ENCODE results near the gene NCOA5. TPM values are rescaled to one million over a fixed set of nuclear protein-coding genes. Genes with fewer than 3 reads are reported as not detected.

Gene NCOA5
- total and polyA plus RNA-seq, 10 of the 15 experiments (the other 5 are each of a cell fraction or from before 2014, with no cell fraction given) = 7.7 to 38.1 (median 30.1) TPM

DNA sequence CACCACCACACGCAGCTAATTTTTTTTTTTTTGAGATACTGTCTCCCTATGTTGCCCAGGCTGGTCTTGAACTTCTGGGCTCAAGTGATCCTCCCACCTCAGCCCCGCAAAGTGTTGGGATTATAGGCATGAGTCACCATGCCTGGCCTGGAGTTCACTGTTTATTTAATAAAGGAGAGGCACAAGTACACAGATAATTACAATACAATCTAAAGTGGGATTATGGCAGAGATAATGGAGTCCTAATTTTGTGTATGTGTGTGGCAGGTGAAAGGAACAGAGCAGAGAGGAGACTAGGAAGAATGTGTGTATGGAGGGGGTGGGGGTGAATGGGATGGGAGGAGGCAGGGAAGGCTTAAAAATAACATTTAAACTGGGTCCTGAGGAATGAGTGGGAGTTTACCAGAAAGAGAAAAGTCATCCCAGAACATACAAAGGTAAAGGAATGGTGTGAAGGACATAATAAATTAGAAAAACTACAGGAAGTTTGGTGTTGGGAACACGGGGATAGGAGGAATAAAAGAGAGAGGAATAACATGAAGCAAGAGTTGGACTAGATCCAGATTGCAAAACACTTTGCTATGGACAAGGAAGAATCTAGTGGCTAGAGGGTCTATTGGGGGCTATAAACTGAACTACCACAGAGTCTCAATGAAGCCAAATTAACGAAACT is 4.4 kb downstream of the NCOA5 start:
- peaks cover 1% of the 10 kb centered on the region; the same call in 1 of the 2 replicates for H3K4me1 ChIP-seq (ENCODE audit: control insufficient read depth, insufficient read depth, low read length)
- H4K20me1 ChIP-seq (ENCODE audit: control insufficient read depth, insufficient read depth) = peaks cover 3% of the 10 kb centered on the region
- no peak for TF ChIP-seq MTA3 (IDR thresholded peaks at IDR 0.05; ENCODE audit: borderline replicate concordance, low read length)
- TF ChIP-seq, protein P1, sequence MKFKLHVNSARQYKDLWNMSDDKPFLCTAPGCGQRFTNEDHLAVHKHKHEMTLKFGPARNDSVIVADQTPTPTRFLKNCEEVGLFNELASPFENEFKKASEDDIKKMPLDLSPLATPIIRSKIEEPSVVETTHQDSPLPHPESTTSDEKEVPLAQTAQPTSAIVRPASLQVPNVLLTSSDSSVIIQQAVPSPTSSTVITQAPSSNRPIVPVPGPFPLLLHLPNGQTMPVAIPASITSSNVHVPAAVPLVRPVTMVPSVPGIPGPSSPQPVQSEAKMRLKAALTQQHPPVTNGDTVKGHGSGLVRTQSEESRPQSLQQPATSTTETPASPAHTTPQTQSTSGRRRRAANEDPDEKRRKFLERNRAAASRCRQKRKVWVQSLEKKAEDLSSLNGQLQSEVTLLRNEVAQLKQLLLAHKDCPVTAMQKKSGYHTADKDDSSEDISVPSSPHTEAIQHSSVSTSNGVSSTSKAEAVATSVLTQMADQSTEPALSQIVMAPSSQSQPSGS (IDR thresholded peaks at IDR 0.05; ENCODE audit: low read length) = no peak
- TF ChIP-seq MEF2A (IDR thresholded peaks at IDR 0.05; ENCODE audit: insufficient read depth, low read depth, low read length) = no peak
- TF ChIP-seq CBX3 (IDR thresholded peaks at IDR 0.05; ENCODE audit: borderline replicate concordance, low read depth) = no peak
- TF ChIP-seq FOS (IDR thresholded peaks at IDR 0.05; ENCODE audit: borderline replicate concordance, extremely low read depth, insufficient read length) = no peak
- TF ChIP-seq, protein P2, sequence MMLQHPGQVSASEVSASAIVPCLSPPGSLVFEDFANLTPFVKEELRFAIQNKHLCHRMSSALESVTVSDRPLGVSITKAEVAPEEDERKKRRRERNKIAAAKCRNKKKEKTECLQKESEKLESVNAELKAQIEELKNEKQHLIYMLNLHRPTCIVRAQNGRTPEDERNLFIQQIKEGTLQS (IDR thresholded peaks at IDR 0.05; ENCODE audit: borderline replicate concordance, extremely low read depth, low read depth, low read length) = no peak
- TF ChIP-seq, protein P3, sequence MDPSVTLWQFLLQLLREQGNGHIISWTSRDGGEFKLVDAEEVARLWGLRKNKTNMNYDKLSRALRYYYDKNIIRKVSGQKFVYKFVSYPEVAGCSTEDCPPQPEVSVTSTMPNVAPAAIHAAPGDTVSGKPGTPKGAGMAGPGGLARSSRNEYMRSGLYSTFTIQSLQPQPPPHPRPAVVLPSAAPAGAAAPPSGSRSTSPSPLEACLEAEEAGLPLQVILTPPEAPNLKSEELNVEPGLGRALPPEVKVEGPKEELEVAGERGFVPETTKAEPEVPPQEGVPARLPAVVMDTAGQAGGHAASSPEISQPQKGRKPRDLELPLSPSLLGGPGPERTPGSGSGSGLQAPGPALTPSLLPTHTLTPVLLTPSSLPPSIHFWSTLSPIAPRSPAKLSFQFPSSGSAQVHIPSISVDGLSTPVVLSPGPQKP (IDR thresholded peaks at IDR 0.05; ENCODE audit: low read depth, low read length) = no peak
- no peak for TF ChIP-seq TCF3 (IDR thresholded peaks at IDR 0.05; ENCODE audit: borderline replicate concordance, insufficient read depth, low read depth, low read length)
- TF ChIP-seq TCF7 (IDR thresholded peaks at IDR 0.05; ENCODE audit: borderline replicate concordance) = no peak
- no peak for TF ChIP-seq SIN3A (IDR thresholded peaks at IDR 0.05; ENCODE audit: low read depth, low read length)
- no peak for TF ChIP-seq CREB1 (IDR thresholded peaks at IDR 0.05; ENCODE audit: low read depth)
- no peak for ATAC-seq
- H2AFZ ChIP-seq (ENCODE audit: control insufficient read depth, low read depth, low read length) = no peak overlapping the region
- POLR2A ChIA-PET = no interaction called here
- no peak for DNase-seq (ENCODE audit: low read depth, low spot score)
- no peaks in the 10 kb centered on the region for H3K9me3 ChIP-seq (replicated peaks; ENCODE audit: control insufficient read depth, insufficient read depth, low read length)
- H3K27ac ChIP-seq (ENCODE audit: control insufficient read depth, insufficient read depth) = no peak overlapping the region
- CTCF ChIA-PET = interaction anchor here (0.6 to 1.7 kb wide), 18 partner anchors 9 to 873 kb away, joined by 3 to 10 read pairs (median 4); no protein-coding TSS in a partner anchor
- intact Hi-C loops (cut with micrococcal nuclease; ENCODE audit: unreplicated experiment) (loop anchor here (5.0 kb wide), 1 partner anchor 113 kb away; the partner anchor contains the start of gene ZNF335), in situ Hi-C loops (cut with MboI) (no loop called here)
- WGBS (ENCODE audit: insufficient coverage, insufficient replicate concordance, low lambda C conversion rate, missing lambda C conversion rate) = 88% methylated on average over 4 of the region's 4 CpGs
- SMC1A ChIA-PET (ENCODE audit: uncharacterized antibody, unreplicated experiment) = interaction anchor here (0.8 to 1.6 kb wide), 16 partner anchors 9 to 115 kb away, joined by 3 to 7 read pairs (median 3); no protein-coding TSS in a partner anchor
- RAD21 ChIA-PET (ENCODE audit: unreplicated experiment) = interaction anchor here (0.7 to 1.8 kb wide), 4 partner anchors 46 to 152 kb away, joined by 3 to 4 read pairs (median 3); no protein-coding TSS in a partner anchor
- H3K27me3 ChIP-seq (replicated peaks in 1 of 2; ENCODE audit: control insufficient read depth in 2 of 2, insufficient read depth in 2 of 2, low read length in 1 of 2) = no peaks in the 10 kb centered on the region
- no peak overlapping the region for H3K4me3 ChIP-seq
- no TSS peak for BruUV-seq (replicated peaks)
- FAIRE-seq = no peak
- H3K9ac ChIP-seq (ENCODE audit: control insufficient read depth, insufficient read depth, low read length) = no peak overlapping the region
- H3K79me2 ChIP-seq (ENCODE audit: control insufficient read depth, insufficient read depth, low read length) = peaks cover 88% of the 10 kb centered on the region
- no peaks in the 10 kb centered on the region for H3K36me3 ChIP-seq (ENCODE audit: control insufficient read depth in 2 of 2, insufficient read depth in 2 of 2, low read length in 1 of 2)
- H3K4me2 ChIP-seq (ENCODE audit: control insufficient read depth, insufficient read depth) = no peak overlapping the region

All from GM12878 (cell line).